GM12878 (cell line): Measurements from ENCODE around the gene RNF41. TPM values are rescaled to one million over a fixed set of nuclear protein-coding genes. Genes with fewer than 3 reads are reported as not detected.

ENCODE experiments used
- ATAC-seq: fragments of 200-7000 bp; cut with Tn5 transposase; 3 replicates; pipeline ENCODE4 v1.9.1; 2020; ENCODE audit warnings: mild to moderate bottlenecking, moderate library complexity
- BruUV-seq: library from RNA; stranded (reverse); fragments of 400-500 nt; replicated peaks from 2 replicates; lab custom pipeline; 2021; lab: Mats Ljungman, UMichigan
- CTCF ChIA-PET: fragments of 300-600 bp; sonication (Branson Sonifier 250); formaldehyde crosslinking; extraction: SDS; loops from one replicate; lab custom pipeline; 2021; ENCODE audit warnings: inconsistent platforms; lab: Yijun Ruan, JAX
- POLR2A ChIA-PET: fragments of 350-600 bp; formaldehyde crosslinking; extraction: SDS; loops from one replicate; lab custom pipeline; 2021; ENCODE audit warnings: inconsistent platforms; lab: Charles Lee
- RAD21 ChIA-PET: fragments of 300-600 bp; sonication (Branson Sonifier 250); formaldehyde crosslinking; loops from one replicate; lab custom pipeline; 2023; ENCODE audit warnings: antibody characterized with exemption; ENCODE audit not compliant: unreplicated experiment; lab: Charles Lee
- SMC1A ChIA-PET: fragments of 300-600 bp; sonication (Branson Sonifier 250); formaldehyde crosslinking; loops from one replicate; lab custom pipeline; 2023; ENCODE audit not compliant: unreplicated experiment, uncharacterized antibody; lab: Charles Lee
- DNase-seq: peaks from one replicate; pipeline ENCODE4 v3.0.0-alpha.2; 2011; ENCODE audit warnings: low read depth, low spot score
- FAIRE-seq: peaks from 3 replicates; lab custom pipeline; 2011; peaks lifted over from hg19 to GRCh38; lab: Jason Lieb, UNC
- H2AFZ ChIP-seq: 2 replicates; pipeline ENCODE4 v1.6.0; 2011; ENCODE audit warnings: low read depth, low read length, control low read depth; ENCODE audit not compliant: control insufficient read depth
- H3K27ac ChIP-seq: 2 replicates; pipeline ENCODE4 v1.5.1; 2011; ENCODE audit warnings: control low read depth; ENCODE audit not compliant: control insufficient read depth, insufficient read depth
- H3K27me3 ChIP-seq, 2 experiments: replicated peaks in 1 of 2; 2 replicates each; pipeline versions ENCODE4 v1.6.0 to v1.6.1; 2011; ENCODE audit warnings: low read length in 1 of 2; ENCODE audit not compliant: control insufficient read depth in 2 of 2, insufficient read depth in 2 of 2
- H3K36me3 ChIP-seq, 2 experiments: 2 replicates each; pipeline ENCODE4 v1.5.1; 2011; ENCODE audit warnings: low read length in 1 of 2; ENCODE audit not compliant: control insufficient read depth in 2 of 2, insufficient read depth in 2 of 2
- H3K4me1 ChIP-seq: 2 replicates; pipeline ENCODE4 v1.6.1; 2011; ENCODE audit warnings: mild to moderate bottlenecking, low read length, moderate library complexity, mixed read lengths; ENCODE audit not compliant: control insufficient read depth, insufficient read depth
- H3K4me2 ChIP-seq: 2 replicates; pipeline ENCODE4 v1.6.0; 2011; ENCODE audit warnings: control low read depth; ENCODE audit not compliant: control insufficient read depth, insufficient read depth
- H3K4me3 ChIP-seq: fragments of 200-600 bp; sonication (generic); 2 replicates; pipeline ENCODE4 v1.5.1; 2016
- H3K79me2 ChIP-seq: 2 replicates; pipeline ENCODE4 v1.6.0; 2011; ENCODE audit warnings: low read length; ENCODE audit not compliant: control insufficient read depth, insufficient read depth
- H3K9ac ChIP-seq: 2 replicates; pipeline ENCODE4 v1.8.0; 2011; ENCODE audit warnings: low read length, control low read depth, mixed read lengths; ENCODE audit not compliant: control insufficient read depth, insufficient read depth
- H3K9me3 ChIP-seq: replicated peaks from 3 replicates; pipeline ENCODE4 v1.5.1; 2011; ENCODE audit warnings: mild to moderate bottlenecking, low read length; ENCODE audit not compliant: control insufficient read depth, insufficient read depth
- H4K20me1 ChIP-seq: 2 replicates; pipeline ENCODE4 v1.6.0; 2011; ENCODE audit not compliant: control insufficient read depth, insufficient read depth
- CEBPZ ChIP-seq: fragments of 150-350 bp; IDR thresholded peaks from 2 replicates; pipeline ENCODE4 v1.6.1; 2016; ENCODE audit warnings: low read depth, low read length
- E2F8 ChIP-seq: fragments of 450-650 bp; IDR thresholded peaks from 2 replicates; pipeline ENCODE4 v1.6.1; 2018; ENCODE audit warnings: mild to moderate bottlenecking, low read depth, moderate library complexity; ENCODE audit not compliant: partially characterized antibody
- ESRRA ChIP-seq: IDR thresholded peaks from 2 replicates; pipeline ENCODE4 v1.6.1; 2012; ENCODE audit warnings: mild to moderate bottlenecking, low read length, improper control_type of control experiment
- MYB ChIP-seq: fragments of 150-350 bp; IDR thresholded peaks from 2 replicates; pipeline ENCODE4 v1.6.1; 2014; ENCODE audit warnings: mild to moderate bottlenecking, low read depth, low read length, borderline replicate concordance
- NFIC ChIP-seq: IDR thresholded peaks from 2 replicates; pipeline ENCODE4 v1.6.1; 2012; ENCODE audit warnings: low read depth, mild to moderate bottlenecking, inconsistent platforms, low read length, moderate library complexity
- POLR2A ChIP-seq: IDR thresholded peaks from 2 replicates; pipeline ENCODE4 v1.6.1; 2011; ENCODE audit warnings: low read depth, mild to moderate bottlenecking, low read length
- RCOR1 ChIP-seq: conservative IDR thresholded peaks from 2 replicates; pipeline ENCODE4 v1.6.1; 2012; ENCODE audit warnings: low read depth, low read length, improper control_type of control experiment
- RUNX3 ChIP-seq: IDR thresholded peaks from 2 replicates; pipeline ENCODE4 v1.6.1; 2012; ENCODE audit warnings: low read length, inconsistent platforms
- SMC3 ChIP-seq: IDR thresholded peaks from 2 replicates; pipeline ENCODE4 v1.6.1; 2011; ENCODE audit warnings: low read length, improper control_type of control experiment, borderline replicate concordance
- SUZ12 ChIP-seq: fragments of 200-600 bp; sonication (generic); IDR thresholded peaks from one replicate; pipeline ENCODE4 v1.6.1; 2018; ENCODE audit warnings: antibody characterized with exemption, mild to moderate bottlenecking; ENCODE audit not compliant: unreplicated experiment
- TCF12 ChIP-seq: IDR thresholded peaks from 2 replicates; pipeline ENCODE4 v1.6.1; 2011; ENCODE audit warnings: low read depth, mild to moderate bottlenecking, low read length
- TCF7 ChIP-seq: IDR thresholded peaks from 2 replicates; pipeline ENCODE4 v1.6.1; 2014; ENCODE audit warnings: antibody characterized with exemption, borderline replicate concordance
- ZNF207 ChIP-seq: fragments of 450-650 bp; IDR thresholded peaks from 2 replicates; pipeline ENCODE4 v1.6.1; 2014; ENCODE audit warnings: antibody characterized with exemption, mild to moderate bottlenecking, borderline replicate concordance
- ZNF274 ChIP-seq: IDR thresholded peaks from one replicate; pipeline ENCODE4 v1.8.0; 2011; ENCODE audit not compliant: insufficient read length, insufficient read depth
- WGBS: methylation state at CpG from one replicate; pipeline ENCODE4 v1.1.6; 2016; ENCODE audit warnings: low lambda C conversion rate; ENCODE audit not compliant: insufficient replicate concordance, insufficient coverage; ENCODE audit errors: missing lambda C conversion rate; 5-methylcytosine and 5-hydroxymethylcytosine counted together
- in situ Hi-C: fragments of 300-500 bp; cut with MboI; formaldehyde crosslinking; loops from 9 replicates; pipeline ENCODE4 v1.14.3; 2018; ENCODE audit warnings: mixed read lengths
- intact Hi-C: fragments of 100-400 bp; cut with micrococcal nuclease; formaldehyde crosslinking; loops from one replicate; pipeline ENCODE4 v1.14.2; 2022; ENCODE audit not compliant: unreplicated experiment
- polyA plus RNA-seq, 11 experiments: library from polyadenylated mRNA; depleted of rRNA in 4 of 11; unstranded in 6 of 11; stranded (reverse) in 5 of 11; fragments of >200 nt; fragmentation: Nextera tagmentation in 4 of 11; fragmentation: Illumina TruSeq in 1 of 11; extraction: Ambion mirVana in 4 of 11; extraction: Trizol in 1 of 11; gene quantifications; 1 replicate in 1 of 11; 2 replicates in 10 of 11; pipeline versions ENCODE4 v1.2.1 to v1.2.3, GENCODE V29; 2011 to 2016; ENCODE audit warnings: inconsistent platforms in 2 of 11, missing spikeins in 2 of 11, low read depth in 1 of 11
- total RNA-seq, 4 experiments: library from RNA; depleted of rRNA in 3 of 4; stranded (reverse); fragments of >200 nt in 3 of 4; fragmentation: Illumina TruSeq in 1 of 4; extraction: Trizol in 1 of 4; gene quantifications; 2 replicates each; pipeline versions ENCODE4 v1.2.1 to v1.2.3, GENCODE V29; 2013 to 2021

RNF41 gene
- total and polyA plus RNA-seq, 10 of the 15 experiments (the other 5 are each of a cell fraction or from before 2014, with no cell fraction given) = 11.1 to 47.8 (median 30.6) TPM

- POLR2A ChIA-PET = interaction anchor here (0.8 kb wide), 1 partner anchor 197 kb away, joined by 4 read pairs; no protein-coding TSS in a partner anchor
Measured at GRCh38 chr12:56178347-56178746, 43.4 kb downstream of the RNF41 start.

GRCh38 chr12:56172839-56173238 lies 48.9 kb downstream of the RNF41 start:
- ATAC-seq (no peak), FAIRE-seq (no peak), DNase-seq (no peak)
- H3K79me2 ChIP-seq = no peaks in the 10 kb centered on the region
- TF ChIP-seq POLR2A (peak; percentile 14; the same call in 1 of the 2 replicates), ZNF274 (no peak), TCF7 (no peak), ESRRA (no peak), MYB (no peak), SUZ12 (no peak), E2F8 (no peak), RUNX3 (no peak), CEBPZ (no peak)
- no peak overlapping the region for H3K4me3 ChIP-seq
- no peak overlapping the region for H3K4me2 ChIP-seq
- H3K27me3 ChIP-seq = no peaks in the 10 kb centered on the region
- H3K27ac ChIP-seq = no peak overlapping the region
- no TSS peak for BruUV-seq
- POLR2A ChIA-PET = no interaction called here
- in situ Hi-C loops (no loop called here), intact Hi-C loops (no loop called here)
- H3K9ac ChIP-seq = no peak overlapping the region
- CTCF ChIA-PET = interaction anchor here (1.2 to 2.1 kb wide), 2 partner anchors 15 to 434 kb away, joined by 3 to 6 read pairs; no protein-coding TSS in a partner anchor
- peaks cover 20 to 25% of the 10 kb centered on the region in 2 experiments for H3K36me3 ChIP-seq
- H3K4me1 ChIP-seq = no peaks in the 10 kb centered on the region
- no peaks in the 10 kb centered on the region for H3K9me3 ChIP-seq
- no peak overlapping the region for H2AFZ ChIP-seq
- SMC1A ChIA-PET = no interaction called here
- RAD21 ChIA-PET = no interaction called here
- no peaks in the 10 kb centered on the region for H4K20me1 ChIP-seq
- 95% methylated on average over 7 of the region's 7 CpGs for WGBS

More at GRCh38 chr12:56178347-56178746, 43.4 kb downstream of the RNF41 start:
- no peak for FAIRE-seq
- TF ChIP-seq ZNF207 (no peak), NFIC (no peak), TCF12 (no peak), RCOR1 (no peak), SMC3 (no peak), POLR2A (peak; percentile 53)
- ChIA-PET CTCF (no interaction called here), RAD21 (no interaction called here), SMC1A (interaction anchor here (0.6 to 1.7 kb wide), 2 partner anchors 10 to 15 kb away, joined by 3 to 4 read pairs; no protein-coding TSS in a partner anchor)
- no peak for ATAC-seq
- no peak overlapping the region for H3K9ac ChIP-seq
- no peak for DNase-seq
- H3K4me3 ChIP-seq = no peak overlapping the region
- in situ Hi-C loops = no loop called here
- H3K4me1 ChIP-seq = no peaks in the 10 kb centered on the region
- BruUV-seq = no TSS peak
- no peaks in the 10 kb centered on the region for H3K9me3 ChIP-seq
- 96% methylated on average over 3 of the region's 3 CpGs for WGBS
- H3K79me2 ChIP-seq = no peaks in the 10 kb centered on the region
- no peak overlapping the region for H2AFZ ChIP-seq
- intact Hi-C loops = no loop called here
- no peak overlapping the region for H3K4me2 ChIP-seq
- H3K27ac ChIP-seq = no peak overlapping the region
- H3K27me3 ChIP-seq = no peaks in the 10 kb centered on the region
- H3K36me3 ChIP-seq = peaks cover 22 to 31% of the 10 kb centered on the region in 2 experiments
- H4K20me1 ChIP-seq = no peaks in the 10 kb centered on the region
